SU-DHL-6 (cell line): ENCODE measurements around the gene ZIC2.

ENCODE experiments used
- H2AFZ ChIP-seq: fragments of 200-600 bp; sonication (generic); 2 replicates; pipeline ENCODE4 v1.6.1; 2014; ENCODE audit warnings: low read depth, mild to moderate bottlenecking, moderate library complexity, mixed read lengths, antibody characterized with exemption, low read length; ENCODE audit not compliant: severe bottlenecking
- H3F3A ChIP-seq: fragments of 200-600 bp; shearing (Covaris generic); 2 replicates; pipeline ENCODE4 v1.6.0; 2016; ENCODE audit warnings: antibody characterized with exemption, mild to moderate bottlenecking; ENCODE audit not compliant: insufficient read depth
- H3K27ac ChIP-seq: fragments of 200-600 bp; sonication (generic); 2 replicates; pipeline ENCODE4 v1.5.1; 2016; ENCODE audit warnings: low read depth, mild to moderate bottlenecking, low read length, moderate library complexity, mixed read lengths
- H3K27me3 ChIP-seq: fragments of 200-600 bp; sonication (generic), shearing (Covaris generic); 2 replicates; pipeline ENCODE4 v1.6.0; 2014; ENCODE audit warnings: mild to moderate bottlenecking, low read length
- H3K36me3 ChIP-seq: fragments of 200-600 bp; sonication (generic); 2 replicates; pipeline ENCODE4 v1.6.1; 2014; ENCODE audit warnings: mild to moderate bottlenecking, low read length, mixed read lengths
- H3K4me2 ChIP-seq: fragments of 300-600, 200-600 bp; shearing (Covaris generic), sonication (generic); 2 replicates; pipeline ENCODE4 v1.6.0; 2014; ENCODE audit warnings: low read length, low read depth, mild to moderate bottlenecking; ENCODE audit not compliant: poor library complexity, severe bottlenecking
- H3K4me3 ChIP-seq: fragments of 200-600 bp; sonication (generic); 2 replicates; pipeline ENCODE4 v1.5.1; 2014; ENCODE audit warnings: antibody characterized with exemption, low read length, mild to moderate bottlenecking, mixed read lengths; ENCODE audit not compliant: insufficient read depth, poor library complexity, severe bottlenecking
- H3K79me2 ChIP-seq: fragments of 200-600 bp; sonication (generic); 2 replicates; pipeline ENCODE4 v1.6.1; 2014; ENCODE audit warnings: mild to moderate bottlenecking, low read length, moderate library complexity; ENCODE audit not compliant: insufficient read depth
- H3K9ac ChIP-seq: fragments of 200-600 bp; sonication (generic); 2 replicates; pipeline ENCODE4 v1.7.0; 2014; ENCODE audit warnings: mild to moderate bottlenecking, low read length
- H3K9me2 ChIP-seq: fragments of 200-600 bp; sonication (generic); replicated peaks from 2 replicates; pipeline ENCODE4 v1.6.1; 2014; ENCODE audit warnings: low read length; ENCODE audit not compliant: insufficient read depth
- H3K9me3 ChIP-seq: fragments of 200-600 bp; sonication (generic); 2 replicates; pipeline ENCODE4 v1.6.1; 2014; ENCODE audit warnings: low read length, mixed read lengths; ENCODE audit not compliant: insufficient read depth
- H4K20me1 ChIP-seq: fragments of 200-600 bp; sonication (generic); 2 replicates; pipeline ENCODE4 v1.6.1; 2014; ENCODE audit warnings: low read depth, mild to moderate bottlenecking, antibody characterized with exemption, low read length, moderate library complexity, mixed read lengths
- EZH2phosphoT487 ChIP-seq: fragments of 200-600 bp; sonication (generic), shearing (Covaris generic); conservative IDR thresholded peaks from 2 replicates; pipeline ENCODE4 v1.6.1; 2018; ENCODE audit warnings: mild to moderate bottlenecking, antibody characterized with exemption, low read length, moderate library complexity, mixed read lengths
- TF ChIP-seq, protein P1 (sequence below): fragments of 200-600 bp; sonication (generic); IDR thresholded peaks from one replicate; pipeline ENCODE4 v1.5.1; 2017; ENCODE audit warnings: antibody characterized with exemption, mild to moderate bottlenecking, low read length, moderate library complexity; ENCODE audit not compliant: insufficient read depth, poor library complexity, severe bottlenecking

ZIC2 gene

DNA sequence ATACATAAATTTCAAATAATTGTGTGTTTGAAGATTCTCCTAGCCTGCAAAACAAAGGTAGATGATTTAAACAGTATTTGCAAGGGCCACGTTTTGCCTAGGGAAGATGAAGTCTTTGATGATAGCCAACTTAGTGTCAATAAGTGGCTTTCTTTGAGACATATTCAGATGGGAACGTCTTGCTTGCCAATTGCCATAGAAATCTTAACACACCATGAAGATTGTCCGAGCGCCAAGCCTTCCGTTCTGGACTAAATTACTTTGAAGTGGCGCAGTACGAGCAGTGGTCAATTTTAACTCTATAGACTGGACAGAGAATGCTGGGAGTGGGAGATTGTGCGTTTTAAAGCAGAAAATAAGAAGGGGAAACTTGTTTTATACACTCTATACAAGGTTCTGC, 19.9 kb upstream of the ZIC2 start:
- H3K4me3 ChIP-seq: no peak overlapping the region
- no peak overlapping the region for H3K9ac ChIP-seq
- H3K4me2 ChIP-seq: no peak overlapping the region
- no peak overlapping the region for H3K27ac ChIP-seq
- H2AFZ ChIP-seq: no peak overlapping the region
- H3K79me2 ChIP-seq: no peaks in the 10 kb centered on the region
- no peaks in the 10 kb centered on the region for H3F3A ChIP-seq
- no peaks in the 10 kb centered on the region for H3K9me3 ChIP-seq
- TF ChIP-seq, protein P1, sequence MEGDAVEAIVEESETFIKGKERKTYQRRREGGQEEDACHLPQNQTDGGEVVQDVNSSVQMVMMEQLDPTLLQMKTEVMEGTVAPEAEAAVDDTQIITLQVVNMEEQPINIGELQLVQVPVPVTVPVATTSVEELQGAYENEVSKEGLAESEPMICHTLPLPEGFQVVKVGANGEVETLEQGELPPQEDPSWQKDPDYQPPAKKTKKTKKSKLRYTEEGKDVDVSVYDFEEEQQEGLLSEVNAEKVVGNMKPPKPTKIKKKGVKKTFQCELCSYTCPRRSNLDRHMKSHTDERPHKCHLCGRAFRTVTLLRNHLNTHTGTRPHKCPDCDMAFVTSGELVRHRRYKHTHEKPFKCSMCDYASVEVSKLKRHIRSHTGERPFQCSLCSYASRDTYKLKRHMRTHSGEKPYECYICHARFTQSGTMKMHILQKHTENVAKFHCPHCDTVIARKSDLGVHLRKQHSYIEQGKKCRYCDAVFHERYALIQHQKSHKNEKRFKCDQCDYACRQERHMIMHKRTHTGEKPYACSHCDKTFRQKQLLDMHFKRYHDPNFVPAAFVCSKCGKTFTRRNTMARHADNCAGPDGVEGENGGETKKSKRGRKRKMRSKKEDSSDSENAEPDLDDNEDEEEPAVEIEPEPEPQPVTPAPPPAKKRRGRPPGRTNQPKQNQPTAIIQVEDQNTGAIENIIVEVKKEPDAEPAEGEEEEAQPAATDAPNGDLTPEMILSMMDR: no peak
- no peak for TF ChIP-seq EZH2phosphoT487
- no peaks in the 10 kb centered on the region for H3K36me3 ChIP-seq
- no peaks in the 10 kb centered on the region for H4K20me1 ChIP-seq
- H3K9me2 ChIP-seq: no peaks in the 10 kb centered on the region
- H3K27me3 ChIP-seq: no peaks in the 10 kb centered on the region

DNA sequence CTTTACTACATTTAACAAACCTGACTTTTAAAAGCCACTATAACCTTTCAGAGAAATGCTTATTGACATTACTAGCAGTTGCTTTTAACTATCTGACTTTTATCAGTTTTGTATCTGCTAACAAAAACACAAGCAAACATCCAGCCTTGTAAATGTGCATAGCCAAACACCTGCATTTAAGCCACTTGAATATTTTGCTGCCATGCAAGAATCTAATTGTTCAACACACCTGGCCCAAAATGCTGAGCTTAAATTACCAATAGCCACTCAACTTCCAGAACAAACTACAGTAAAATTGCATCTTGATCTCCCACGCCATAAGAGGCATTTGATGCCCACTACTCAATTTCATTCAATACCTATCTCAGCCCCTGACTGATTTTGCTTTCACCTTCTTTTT, 19.3 kb upstream of the ZIC2 start:
- no peak for TF ChIP-seq EZH2phosphoT487
- TF ChIP-seq, protein P1: no peak
- no peaks in the 10 kb centered on the region for H4K20me1 ChIP-seq
- no peak overlapping the region for H3K27ac ChIP-seq
- no peak overlapping the region for H3K4me2 ChIP-seq
- H2AFZ ChIP-seq: no peak overlapping the region
- no peak overlapping the region for H3K9ac ChIP-seq
- no peaks in the 10 kb centered on the region for H3K9me3 ChIP-seq
- H3K36me3 ChIP-seq: no peaks in the 10 kb centered on the region
- H3K27me3 ChIP-seq: no peaks in the 10 kb centered on the region
- no peaks in the 10 kb centered on the region for H3K79me2 ChIP-seq
- H3F3A ChIP-seq: no peaks in the 10 kb centered on the region
- no peaks in the 10 kb centered on the region for H3K9me2 ChIP-seq
- H3K4me3 ChIP-seq: no peak overlapping the region

DNA sequence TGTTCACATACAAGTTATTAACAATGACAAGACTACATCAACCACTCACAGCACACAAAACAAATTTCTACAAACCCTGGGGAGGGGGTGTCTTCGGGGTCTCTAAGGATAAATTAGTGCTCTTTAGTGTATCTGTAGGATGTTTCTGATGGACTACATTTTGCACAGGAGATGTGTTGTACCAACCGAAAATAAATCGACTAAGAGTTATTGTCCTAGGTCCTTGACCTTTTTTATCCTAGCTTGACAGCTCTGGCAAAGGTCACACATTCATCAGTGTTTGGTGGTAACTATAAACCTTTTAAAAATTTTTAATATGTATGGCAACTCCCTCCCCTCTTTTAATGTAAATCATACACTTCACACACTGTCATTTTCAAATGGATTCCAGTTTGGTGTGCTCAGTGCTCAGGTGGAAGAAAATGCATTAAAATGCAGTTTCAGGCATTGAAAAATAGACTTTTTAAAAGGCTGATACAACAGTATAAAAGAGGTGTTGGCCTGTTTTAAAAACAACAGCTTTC, 17.7 kb upstream of the ZIC2 start:
- Histone ChIP-seq H4K20me1 (no peaks in the 10 kb centered on the region), H3K27me3 (no peaks in the 10 kb centered on the region), H3K4me3 (no peak overlapping the region), H3K27ac (no peak overlapping the region), H3K79me2 (no peaks in the 10 kb centered on the region), H3K9me3 (no peaks in the 10 kb centered on the region), H3K9me2 (no peaks in the 10 kb centered on the region), H3K36me3 (no peaks in the 10 kb centered on the region), H3K9ac (no peak overlapping the region), H2AFZ (no peak overlapping the region), H3F3A (no peaks in the 10 kb centered on the region), H3K4me2 (no peak overlapping the region)
- TF ChIP-seq, protein P1: no peak
- TF ChIP-seq EZH2phosphoT487: no peak
